Testis (tissue), 2 donors: ENCODE measurements around the gene TBCCD1.

Experiments used
- POLR2A ChIP-seq: fragments of 450-650 bp; IDR thresholded peaks from one replicate; pipeline ENCODE4 v1.6.1; 2017; ENCODE audit warnings: antibody characterized with exemption, mild to moderate bottlenecking, moderate library complexity
- TF ChIP-seq, protein P1 (sequence below), 3 experiments: fragments of 450-650 bp in 2 of 3; fragments of 200-600 bp in 1 of 3; sonication (generic) in 1 of 3; IDR thresholded peaks; one replicate each; pipeline ENCODE4 v1.5.1; 2016 to 2019; ENCODE audit warnings: antibody characterized with exemption in 3 of 3, mild to moderate bottlenecking in 2 of 3, moderate library complexity in 1 of 3

DNA sequence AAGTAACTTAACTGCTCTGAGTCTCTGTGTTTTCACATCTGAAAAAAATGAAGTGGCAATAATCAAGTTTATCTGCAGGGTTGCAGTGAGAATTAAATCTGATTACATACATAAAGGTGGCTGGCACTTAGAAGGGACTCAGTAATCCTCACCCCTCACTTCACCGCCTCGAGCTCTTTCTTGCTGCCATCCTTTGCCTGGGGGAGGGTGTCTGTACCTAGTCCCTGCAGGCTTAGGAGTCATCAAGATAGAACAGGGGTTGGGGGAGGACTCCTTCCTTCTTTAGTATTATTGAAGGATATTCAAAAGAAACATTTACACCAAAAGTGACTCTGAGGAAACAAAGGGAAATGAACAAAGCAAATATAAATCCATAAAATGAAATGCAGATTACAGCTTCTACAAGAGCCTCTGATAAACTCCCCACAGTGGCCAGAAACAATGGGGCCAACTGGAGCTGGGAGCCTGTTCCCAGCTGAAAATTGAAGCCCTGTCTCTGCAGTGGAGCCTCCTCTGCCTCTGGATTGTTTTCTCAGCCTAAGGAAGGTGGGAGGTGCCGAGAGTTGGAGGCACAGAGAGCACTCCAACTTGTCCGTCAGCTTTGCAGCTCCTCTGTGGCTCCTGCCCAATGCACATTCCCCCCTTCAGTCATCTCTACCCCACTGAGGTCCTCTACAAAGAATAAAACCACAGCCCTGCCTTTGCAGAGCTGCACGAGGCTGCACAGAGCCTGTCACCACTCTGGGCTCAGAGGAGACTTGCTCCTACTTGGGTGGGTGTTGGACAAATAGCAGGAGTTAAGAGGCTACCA, 64.8 kb downstream of the TBCCD1 start:
- TF ChIP-seq, protein P1, sequence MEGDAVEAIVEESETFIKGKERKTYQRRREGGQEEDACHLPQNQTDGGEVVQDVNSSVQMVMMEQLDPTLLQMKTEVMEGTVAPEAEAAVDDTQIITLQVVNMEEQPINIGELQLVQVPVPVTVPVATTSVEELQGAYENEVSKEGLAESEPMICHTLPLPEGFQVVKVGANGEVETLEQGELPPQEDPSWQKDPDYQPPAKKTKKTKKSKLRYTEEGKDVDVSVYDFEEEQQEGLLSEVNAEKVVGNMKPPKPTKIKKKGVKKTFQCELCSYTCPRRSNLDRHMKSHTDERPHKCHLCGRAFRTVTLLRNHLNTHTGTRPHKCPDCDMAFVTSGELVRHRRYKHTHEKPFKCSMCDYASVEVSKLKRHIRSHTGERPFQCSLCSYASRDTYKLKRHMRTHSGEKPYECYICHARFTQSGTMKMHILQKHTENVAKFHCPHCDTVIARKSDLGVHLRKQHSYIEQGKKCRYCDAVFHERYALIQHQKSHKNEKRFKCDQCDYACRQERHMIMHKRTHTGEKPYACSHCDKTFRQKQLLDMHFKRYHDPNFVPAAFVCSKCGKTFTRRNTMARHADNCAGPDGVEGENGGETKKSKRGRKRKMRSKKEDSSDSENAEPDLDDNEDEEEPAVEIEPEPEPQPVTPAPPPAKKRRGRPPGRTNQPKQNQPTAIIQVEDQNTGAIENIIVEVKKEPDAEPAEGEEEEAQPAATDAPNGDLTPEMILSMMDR (IDR thresholded peaks at IDR 0.05) = no peak
- TF ChIP-seq POLR2A = no peak
